SU-DHL-6 (cell line): ENCODE measurements around the gene PRXL2B.

ENCODE experiments used
- H2AFZ ChIP-seq: fragments of 200-600 bp; sonication (generic); 2 replicates; pipeline ENCODE4 v1.6.1; 2014; ENCODE audit warnings: low read depth, mild to moderate bottlenecking, moderate library complexity, mixed read lengths, antibody characterized with exemption, low read length; ENCODE audit not compliant: severe bottlenecking
- H3F3A ChIP-seq: fragments of 200-600 bp; shearing (Covaris generic); 2 replicates; pipeline ENCODE4 v1.6.0; 2016; ENCODE audit warnings: antibody characterized with exemption, mild to moderate bottlenecking; ENCODE audit not compliant: insufficient read depth
- H3K27ac ChIP-seq: fragments of 200-600 bp; sonication (generic); 2 replicates; pipeline ENCODE4 v1.5.1; 2016; ENCODE audit warnings: low read depth, mild to moderate bottlenecking, low read length, moderate library complexity, mixed read lengths
- H3K27me3 ChIP-seq: fragments of 200-600 bp; sonication (generic), shearing (Covaris generic); 2 replicates; pipeline ENCODE4 v1.6.0; 2014; ENCODE audit warnings: mild to moderate bottlenecking, low read length
- H3K36me3 ChIP-seq: fragments of 200-600 bp; sonication (generic); 2 replicates; pipeline ENCODE4 v1.6.1; 2014; ENCODE audit warnings: mild to moderate bottlenecking, low read length, mixed read lengths
- H3K4me2 ChIP-seq: fragments of 300-600, 200-600 bp; shearing (Covaris generic), sonication (generic); 2 replicates; pipeline ENCODE4 v1.6.0; 2014; ENCODE audit warnings: low read length, low read depth, mild to moderate bottlenecking; ENCODE audit not compliant: poor library complexity, severe bottlenecking
- H3K4me3 ChIP-seq: fragments of 200-600 bp; sonication (generic); 2 replicates; pipeline ENCODE4 v1.5.1; 2014; ENCODE audit warnings: antibody characterized with exemption, low read length, mild to moderate bottlenecking, mixed read lengths; ENCODE audit not compliant: insufficient read depth, poor library complexity, severe bottlenecking
- H3K79me2 ChIP-seq: fragments of 200-600 bp; sonication (generic); 2 replicates; pipeline ENCODE4 v1.6.1; 2014; ENCODE audit warnings: mild to moderate bottlenecking, low read length, moderate library complexity; ENCODE audit not compliant: insufficient read depth
- H3K9ac ChIP-seq: fragments of 200-600 bp; sonication (generic); 2 replicates; pipeline ENCODE4 v1.7.0; 2014; ENCODE audit warnings: mild to moderate bottlenecking, low read length
- H3K9me2 ChIP-seq: fragments of 200-600 bp; sonication (generic); replicated peaks from 2 replicates; pipeline ENCODE4 v1.6.1; 2014; ENCODE audit warnings: low read length; ENCODE audit not compliant: insufficient read depth
- H3K9me3 ChIP-seq: fragments of 200-600 bp; sonication (generic); 2 replicates; pipeline ENCODE4 v1.6.1; 2014; ENCODE audit warnings: low read length, mixed read lengths; ENCODE audit not compliant: insufficient read depth
- H4K20me1 ChIP-seq: fragments of 200-600 bp; sonication (generic); 2 replicates; pipeline ENCODE4 v1.6.1; 2014; ENCODE audit warnings: low read depth, mild to moderate bottlenecking, antibody characterized with exemption, low read length, moderate library complexity, mixed read lengths
- CTCF ChIP-seq: fragments of 200-600 bp; sonication (generic); IDR thresholded peaks from one replicate; pipeline ENCODE4 v1.5.1; 2017; ENCODE audit warnings: antibody characterized with exemption, mild to moderate bottlenecking, low read length, moderate library complexity; ENCODE audit not compliant: insufficient read depth, poor library complexity, severe bottlenecking
- EZH2phosphoT487 ChIP-seq: fragments of 200-600 bp; sonication (generic), shearing (Covaris generic); conservative IDR thresholded peaks from 2 replicates; pipeline ENCODE4 v1.6.1; 2018; ENCODE audit warnings: mild to moderate bottlenecking, antibody characterized with exemption, low read length, moderate library complexity, mixed read lengths

Gene PRXL2B

DNA sequence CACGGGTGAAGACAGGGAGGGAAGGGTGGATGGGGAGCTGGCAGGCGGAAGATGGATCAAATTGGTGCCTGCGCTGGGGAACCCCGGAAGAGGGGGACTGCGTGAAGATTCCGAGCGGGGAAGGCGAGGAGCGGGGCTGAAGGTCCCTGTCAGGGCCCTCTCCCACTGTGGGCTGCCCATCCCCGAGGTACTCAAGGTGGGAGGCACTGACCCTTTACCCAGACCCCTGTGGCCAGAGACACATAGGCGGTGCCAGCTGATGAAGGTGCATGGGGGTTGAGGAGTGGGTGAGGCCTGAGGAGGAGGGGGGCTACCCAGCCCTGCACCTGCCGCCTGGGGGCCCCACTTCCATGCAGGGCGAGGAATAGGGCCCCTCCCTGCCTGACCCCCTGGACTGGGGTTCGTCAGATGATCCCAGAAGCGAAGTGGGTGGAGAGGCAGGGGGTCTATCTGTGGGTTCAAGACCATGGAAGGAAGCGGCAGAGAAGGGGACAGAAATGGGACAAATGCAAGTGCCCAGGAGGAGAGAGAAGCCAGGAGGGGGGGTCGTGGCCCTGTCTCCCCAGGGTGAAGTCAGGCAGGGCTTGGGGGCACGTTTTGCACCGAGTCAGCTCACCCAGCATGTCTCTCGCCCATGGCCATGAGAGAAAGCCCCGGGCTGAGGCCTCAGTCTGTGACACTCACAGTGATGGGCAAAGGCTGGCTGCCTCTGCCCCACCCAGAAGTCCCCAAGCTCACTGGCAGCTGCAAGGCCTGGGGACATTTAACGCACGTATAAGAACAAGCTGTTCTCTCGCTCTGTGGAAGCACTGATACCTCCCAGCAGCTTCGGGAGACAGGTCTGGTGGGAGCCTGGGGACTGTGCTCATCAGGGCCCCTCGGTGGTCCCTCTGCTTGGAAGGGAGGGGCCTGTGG lies 53.3 kb downstream of the PRXL2B start:
- peaks cover 4% of the 10 kb centered on the region; the same call in 1 of the 2 replicates for H3K9me3 ChIP-seq
- H3K27me3 ChIP-seq: no peaks in the 10 kb centered on the region
- H3F3A ChIP-seq: no peaks in the 10 kb centered on the region
- H3K4me2 ChIP-seq: no peak overlapping the region
- H3K79me2 ChIP-seq: no peaks in the 10 kb centered on the region
- H3K9me2 ChIP-seq: no peaks in the 10 kb centered on the region
- no peak overlapping the region for H2AFZ ChIP-seq
- no peak overlapping the region for H3K9ac ChIP-seq
- H4K20me1 ChIP-seq: no peaks in the 10 kb centered on the region
- no peaks in the 10 kb centered on the region for H3K36me3 ChIP-seq
- H3K27ac ChIP-seq: no peak overlapping the region
- H3K4me3 ChIP-seq: no peak overlapping the region
- TF ChIP-seq CTCF (no peak), EZH2phosphoT487 (no peak)

- no peak overlapping the region for H3K9ac ChIP-seq
- TF ChIP-seq EZH2phosphoT487: no peak
- TF ChIP-seq CTCF: no peak
Measured at GRCh38 chr1:2640626-2641025, 54.0 kb downstream of the PRXL2B start.

More at GRCh38 chr1:2640626-2641025, 54.0 kb downstream of the PRXL2B start:
- Histone ChIP-seq H3K4me2 (no peak overlapping the region), H2AFZ (no peak overlapping the region), H3K9me2 (no peaks in the 10 kb centered on the region), H3F3A (no peaks in the 10 kb centered on the region), H3K27me3 (no peaks in the 10 kb centered on the region), H4K20me1 (no peaks in the 10 kb centered on the region), H3K9me3 (peaks cover 4% of the 10 kb centered on the region; the same call in 1 of the 2 replicates), H3K4me3 (no peak overlapping the region), H3K27ac (no peak overlapping the region), H3K36me3 (no peaks in the 10 kb centered on the region), H3K79me2 (no peaks in the 10 kb centered on the region)
